K562 (cell line): Measurements from ENCODE around the gene DNAAF1. TPM values are rescaled to one million over a fixed set of nuclear protein-coding genes. Genes with fewer than 3 reads are reported as not detected.
A peak's percentile ranks its signal among the peaks of the same experiment; 100 is the strongest.

Experiments
- ASH1L ChIP-seq: fragments of 450-650 bp; IDR thresholded peaks from 2 replicates; pipeline ENCODE4 v1.6.1; 2018; ENCODE audit warnings: borderline replicate concordance, mild to moderate bottlenecking, low read depth; ENCODE audit not compliant: partially characterized antibody
- EP400 ChIP-seq: fragments of 450-650 bp; IDR thresholded peaks from 2 replicates; pipeline ENCODE4 v1.6.1; 2017; ENCODE audit warnings: antibody characterized with exemption, mild to moderate bottlenecking, moderate library complexity
- ESRRA ChIP-seq: fragments of 450-650 bp; IDR thresholded peaks from 2 replicates; pipeline ENCODE4 v1.6.1; 2014; ENCODE audit warnings: low read depth, mild to moderate bottlenecking, moderate library complexity, borderline replicate concordance
- ETV6 ChIP-seq, 3 experiments: fragments of 150-350 bp in 1 of 3; sonication (generic) in 1 of 3; formaldehyde crosslinking in 1 of 3; IDR thresholded peaks; 2 replicates each; pipeline versions ENCODE4 v1.6.1 to v1.8.0; 2014 to 2022; ENCODE audit warnings: borderline replicate concordance in 2 of 3, low read depth in 2 of 3, antibody characterized with exemption in 1 of 3, low read length in 1 of 3, mild to moderate bottlenecking in 1 of 3, missing genetic modification reagents in 1 of 3
- FIP1L1 ChIP-seq: fragments of 200-400 bp; formaldehyde crosslinking; IDR thresholded peaks from 2 replicates; pipeline ENCODE4 v1.6.1; 2018; ENCODE audit warnings: mild to moderate bottlenecking, low read depth, low read length; ENCODE audit not compliant: poor library complexity, severe bottlenecking
- GATA2 ChIP-seq: sonication (generic); formaldehyde crosslinking; IDR thresholded peaks from 2 replicates; pipeline ENCODE4 v1.4.0; 2020; ENCODE audit warnings: mild to moderate bottlenecking, missing genetic modification reagents
- GMEB1 ChIP-seq: fragments of 250-450 bp; sonication (Bioruptor Pico); IDR thresholded peaks from 2 replicates; pipeline ENCODE4 v1.4.0; 2020; ENCODE audit warnings: mild to moderate bottlenecking
- HDAC8 ChIP-seq: fragments of 450-650 bp; IDR thresholded peaks from 2 replicates; pipeline ENCODE4 v1.6.1; 2016; ENCODE audit warnings: mild to moderate bottlenecking, missing genetic modification characterization, moderate library complexity, missing compliant biosample characterization
- KAT7 ChIP-seq: sonication (generic); formaldehyde crosslinking; IDR thresholded peaks from 2 replicates; pipeline ENCODE4 v1.8.0; 2022; ENCODE audit warnings: missing genetic modification reagents, mild to moderate bottlenecking, borderline replicate concordance
- PML ChIP-seq: IDR thresholded peaks from 2 replicates; pipeline ENCODE4 v1.6.1; 2012; ENCODE audit warnings: low read length, inconsistent platforms
- SAFB ChIP-seq: fragments of 200-400 bp; formaldehyde crosslinking; IDR thresholded peaks from 2 replicates; pipeline ENCODE4 v1.6.1; 2017; ENCODE audit warnings: low read depth, low read length, borderline replicate concordance
- TBP ChIP-seq: optimal IDR thresholded peaks from 2 replicates; pipeline ENCODE3; 2011; ENCODE audit warnings: low read depth, low read length, improper control_type of control experiment
- TOE1 ChIP-seq, 2 experiments: fragments of 450-650 bp in 1 of 2; sonication (generic) in 1 of 2; formaldehyde crosslinking in 1 of 2; IDR thresholded peaks; 2 replicates each; pipeline versions ENCODE4 v1.7.1 to v1.8.0; 2016 to 2022; ENCODE audit warnings: borderline replicate concordance in 2 of 2, mild to moderate bottlenecking in 2 of 2, antibody characterized with exemption in 1 of 2, inconsistent platforms in 1 of 2, low read depth in 1 of 2, missing genetic modification reagents in 1 of 2, moderate library complexity in 1 of 2
- ZHX1 ChIP-seq: fragments of 150-350 bp; conservative IDR thresholded peaks from 2 replicates; pipeline ENCODE4 v1.6.1; 2014; ENCODE audit warnings: low read length
- ZNF146 ChIP-seq: IDR thresholded peaks from one replicate; pipeline ENCODE4 v1.6.1; 2018; ENCODE audit warnings: missing compliant biosample characterization; ENCODE audit not compliant: unreplicated experiment
- ZNF3 ChIP-seq: fragments of 250-450 bp; sonication (Bioruptor Pico); IDR thresholded peaks from 2 replicates; pipeline ENCODE4 v1.5.0; 2021; ENCODE audit warnings: mild to moderate bottlenecking, moderate library complexity
- ZNF561 ChIP-seq: fragments of 450-650 bp; formaldehyde crosslinking; conservative IDR thresholded peaks from 2 replicates; pipeline ENCODE4 v1.4.0; 2020; ENCODE audit warnings: mild to moderate bottlenecking, moderate library complexity
- ZNF695 ChIP-seq: fragments of 450-650 bp; formaldehyde crosslinking; IDR thresholded peaks from 2 replicates; pipeline ENCODE4 v1.4.0; 2020; ENCODE audit warnings: mild to moderate bottlenecking, moderate library complexity
- polyA plus RNA-seq, 8 experiments: library from polyadenylated mRNA; depleted of rRNA in 4 of 8; stranded (reverse) in 5 of 8; unstranded in 3 of 8; fragments of >200 nt; fragmentation: Nextera tagmentation in 2 of 8; fragmentation: Illumina TruSeq in 1 of 8; extraction: Ambion mirVana in 2 of 8; extraction: Trizol in 1 of 8; gene quantifications; 2 replicates each; pipeline versions ENCODE4 v1.2.1 to v1.2.3, GENCODE V29; 2011 to 2014; ENCODE audit warnings: inconsistent platforms in 1 of 8, missing spikeins in 1 of 8
- total RNA-seq, 7 experiments: library from RNA; depleted of rRNA in 6 of 7; stranded (reverse); fragments of >200 nt in 6 of 7; fragmentation: Illumina TruSeq in 2 of 7; extraction: Trizol in 2 of 7; gene quantifications; 2 replicates each; pipeline versions ENCODE4 v1.2.1 to v1.2.3, GENCODE V29; 2011 to 2021; ENCODE audit warnings: low replicate concordance in 1 of 7
- TF ChIP-seq, protein P1 (sequence below): fragments of 250-450 bp; sonication (Bioruptor Pico); IDR thresholded peaks from 2 replicates; pipeline ENCODE4 v1.8.0; 2021; ENCODE audit warnings: moderate library complexity, mild to moderate bottlenecking, inconsistent platforms
- TF ChIP-seq, protein P2 (sequence below): fragments of 250-450 bp; sonication (Bioruptor Pico); IDR thresholded peaks from 2 replicates; pipeline ENCODE4 v1.5.1; 2021; ENCODE audit warnings: mild to moderate bottlenecking

The DNAAF1 gene
- total and polyA plus RNA-seq, 9 of the 15 experiments (the other 6 are each of a cell fraction or from before 2014, with no cell fraction given): 0.01 TPM; not detected in 8

DNA sequence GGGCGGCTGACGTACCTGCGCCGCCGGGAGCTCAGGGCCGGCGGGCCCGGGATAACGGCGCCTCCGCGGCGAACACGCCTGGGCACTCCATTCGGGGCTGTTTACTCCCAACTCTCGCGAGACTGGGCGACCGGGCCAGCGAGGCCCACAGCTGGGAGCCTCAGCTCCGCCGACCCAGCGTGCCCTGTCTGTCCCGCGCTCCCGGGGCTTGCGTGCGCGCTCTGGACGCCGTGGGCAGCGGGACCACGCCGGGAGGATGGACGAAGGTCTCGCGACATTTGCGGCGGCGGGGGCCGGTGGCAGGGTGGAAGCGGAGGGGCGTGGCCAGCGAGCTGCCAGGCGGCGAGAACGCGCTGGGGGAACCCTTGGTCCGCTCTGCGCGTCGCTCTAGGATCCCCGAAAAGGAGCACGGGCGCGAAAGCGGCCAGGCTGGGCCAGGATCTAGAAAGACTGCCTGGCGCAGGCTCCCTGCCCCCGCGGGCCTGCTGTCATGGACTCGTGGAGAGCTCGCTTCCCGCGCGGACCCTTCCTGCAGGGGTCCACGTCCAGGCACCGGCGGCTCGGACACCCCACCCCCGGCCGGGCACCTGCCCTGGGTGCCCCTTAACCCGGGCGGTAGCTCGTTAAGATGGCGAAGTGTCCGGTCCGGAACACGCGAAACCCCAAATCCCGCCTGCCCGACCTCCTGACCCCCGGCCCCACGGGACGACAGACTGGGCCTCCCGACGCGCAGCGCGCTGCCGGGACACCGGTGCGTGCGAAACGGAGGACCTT, 28.2 kb upstream of the DNAAF1 start, which contains the start of gene MBTPS1 (continued):
- TF ChIP-seq ZHX1 (peak; percentile 92), ETV6 (IDR thresholded peaks at IDR 0.05; ENCODE audit: borderline replicate concordance in 1 of 2, low read depth in 2 of 2, low read length in 1 of 2) (0 out of 4 replicates have a peak, but pooled peaks of 1 of the 2 experiments have one; percentile 6), ETV6 (CRISPR knock-in tag; IDR thresholded peaks at IDR 0.05; ENCODE audit: borderline replicate concordance) (0 out of 2 replicates have a peak, but pooled peaks have one; percentile 81), TBP (peak; percentile 71), GATA2 (CRISPR knock-in tag) (no peak), KAT7 (CRISPR knock-in tag) (peak; percentile 21; the same call in 1 of the 2 replicates), ZNF695 (CRISPR knock-in tag) (no peak), ZNF146 (CRISPR knock-in tag) (no peak), ZNF3 (no peak), SAFB (peak; percentile 67), FIP1L1 (peak; percentile 83), HDAC8 (tag) (0 out of 2 replicates have a peak, but pooled peaks have one; percentile 59), GMEB1 (CRISPR knock-in tag) (peak; percentile 97), EP400 (peak; percentile 85), ZNF561 (CRISPR knock-in tag) (no peak), PML (peak; percentile 62), ESRRA (peak; percentile 44), TOE1 (IDR thresholded peaks at IDR 0.05; ENCODE audit: borderline replicate concordance) (peak; percentile 65; the same call in 1 of the 2 replicates), TOE1 (CRISPR knock-in tag; IDR thresholded peaks at IDR 0.05; ENCODE audit: borderline replicate concordance, low read depth) (no peak), ASH1L (no peak)
- TF ChIP-seq, protein P1, sequence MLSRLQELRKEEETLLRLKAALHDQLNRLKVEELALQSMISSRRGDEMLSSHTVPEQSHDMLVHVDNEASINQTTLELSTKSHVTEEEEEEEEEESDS: no peak
- TF ChIP-seq, protein P2, sequence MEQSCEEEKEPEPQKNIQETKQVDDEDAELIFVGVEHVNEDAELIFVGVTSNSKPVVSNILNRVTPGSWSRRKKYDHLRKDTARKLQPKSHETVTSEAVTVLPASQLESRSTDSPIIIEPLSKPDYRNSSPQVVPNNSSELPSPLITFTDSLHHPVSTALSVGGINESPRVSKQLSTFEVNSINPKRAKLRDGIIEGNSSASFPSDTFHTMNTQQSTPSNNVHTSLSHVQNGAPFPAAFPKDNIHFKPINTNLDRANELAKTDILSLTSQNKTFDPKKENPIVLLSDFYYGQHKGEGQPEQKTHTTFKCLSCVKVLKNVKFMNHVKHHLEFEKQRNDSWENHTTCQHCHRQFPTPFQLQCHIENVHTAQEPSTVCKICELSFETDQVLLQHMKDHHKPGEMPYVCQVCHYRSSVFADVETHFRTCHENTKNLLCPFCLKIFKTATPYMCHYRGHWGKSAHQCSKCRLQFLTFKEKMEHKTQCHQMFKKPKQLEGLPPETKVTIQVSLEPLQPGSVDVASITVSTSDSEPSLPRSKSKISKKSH (CRISPR knock-in tag): no peak
